Stimulated activated naive CD8-positive, alpha-beta T cell treated with anti-CD3 and anti-CD28 coated beads, Interleukin-15, Interleukin-2, amounts not matched to agents 100 U/mL and 50 U/mL, for 24 hours (primary cell): Measurements from ENCODE around the gene NFIA.

Experiments used
- ATAC-seq: fragments of 150-1000 bp; cut with Tn5 transposase; one replicate; pipeline ENCODE4 v1.10.0; 2021
- DNase-seq: peaks from one replicate; pipeline ENCODE4 v3.0.0; 2021

The NFIA gene

DNA sequence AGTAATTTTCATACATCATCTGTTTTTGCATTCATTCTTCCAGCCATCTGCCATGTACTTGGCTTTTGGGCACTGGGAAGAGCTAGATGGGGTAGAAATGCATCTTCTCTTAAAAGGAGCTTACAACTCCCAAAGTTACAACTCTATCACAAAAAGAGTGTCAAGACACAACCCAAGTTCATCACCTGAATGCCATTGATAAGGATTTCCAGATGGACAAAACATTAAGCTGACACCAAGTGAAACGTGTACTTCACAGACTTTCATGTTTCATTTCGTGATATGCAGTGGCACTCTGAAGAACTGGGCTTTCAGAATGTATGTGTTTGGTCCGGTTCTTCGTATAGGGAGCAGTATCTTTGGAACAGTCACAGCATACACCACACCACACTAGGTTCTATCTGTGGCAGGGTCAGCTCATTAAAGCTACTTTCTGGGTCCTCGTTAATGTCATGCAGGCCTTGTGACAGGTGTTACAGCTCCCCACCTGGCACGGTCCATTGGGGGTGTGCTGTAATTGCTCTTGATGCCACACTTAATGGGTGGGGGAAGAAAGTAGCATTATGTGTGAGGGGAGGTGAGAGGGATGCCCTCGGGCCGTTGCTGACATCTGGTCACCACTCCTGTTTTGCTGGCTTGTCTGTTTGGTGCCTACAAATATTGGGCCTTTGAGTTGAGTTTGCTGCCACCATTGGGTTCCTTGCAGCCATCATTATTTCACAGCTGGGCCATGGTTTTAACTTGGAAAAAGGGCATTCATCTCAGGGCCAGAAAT, 164.9 kb downstream of the NFIA start:
- DNase-seq (no peak), ATAC-seq (no peak)

DNA sequence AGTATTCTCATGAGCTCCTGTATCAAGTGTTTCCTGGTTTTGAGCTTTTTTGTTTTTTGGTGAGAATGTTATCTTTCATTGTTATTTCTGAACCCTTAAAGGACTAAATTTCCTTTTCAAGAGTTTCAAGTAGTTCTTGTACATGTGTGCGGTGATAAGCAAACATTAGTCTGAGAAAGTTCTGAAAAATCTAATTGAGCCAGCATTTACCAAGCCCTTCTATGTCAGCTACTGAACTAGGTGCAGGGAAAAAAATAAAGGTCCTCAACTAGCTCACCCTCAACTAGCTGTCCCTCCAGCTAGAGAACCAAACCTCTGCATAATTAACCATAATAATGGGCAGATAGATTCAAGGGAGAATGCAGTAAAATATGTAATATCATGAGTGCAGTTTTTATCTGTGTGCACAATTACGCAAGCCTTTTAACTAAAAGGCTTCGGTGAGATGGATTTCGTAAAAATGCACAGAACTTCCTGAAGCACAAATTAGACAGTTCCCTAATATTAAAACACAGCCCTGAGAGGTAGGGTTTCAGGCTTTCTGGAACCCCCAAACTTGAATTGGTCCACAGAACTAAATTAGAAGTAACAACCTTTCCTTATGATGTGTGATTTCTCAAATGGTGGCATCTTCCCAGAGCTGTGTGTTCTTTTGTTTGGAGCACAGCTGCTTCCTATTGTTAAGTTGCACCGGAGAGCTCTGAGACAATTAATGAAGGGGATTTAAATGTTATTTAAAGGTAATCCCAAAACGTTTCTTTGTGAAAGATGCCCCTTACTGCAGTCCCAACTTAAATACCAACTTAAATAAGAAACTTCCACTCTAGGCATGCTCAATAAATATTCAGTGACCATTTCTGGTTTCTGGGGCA, 165.8 kb downstream of the NFIA start:
- DNase-seq (no peak), ATAC-seq (no peak)

DNA sequence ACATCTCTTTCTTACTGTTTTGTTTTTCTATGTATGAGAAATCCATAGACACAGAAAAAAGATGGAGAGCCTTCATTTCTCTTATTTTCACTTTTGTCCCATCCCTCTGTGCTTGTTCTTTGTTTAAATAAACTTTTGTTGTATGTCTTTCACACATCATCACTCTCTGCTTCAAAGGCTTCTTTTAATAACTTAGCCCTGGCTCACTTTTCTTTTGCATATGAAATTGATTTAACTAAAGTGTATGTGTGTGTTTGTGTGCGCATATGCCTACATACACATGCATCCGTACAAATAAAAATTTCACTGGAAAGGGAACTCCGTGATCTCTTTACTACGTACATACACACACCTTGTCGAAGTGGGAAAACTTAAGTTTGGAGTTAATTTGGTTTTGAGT, 168.6 kb downstream of the NFIA start:
- no peak for DNase-seq
- no peak for ATAC-seq

- DNase-seq (no peak), ATAC-seq (no peak)
Measured at GRCh38 chr1:61253059-61253735, 170.8 kb downstream of the NFIA start.

GRCh38 chr1:61253912-61254633, 171.7 kb downstream of the NFIA start:
- ATAC-seq: no peak

DNA sequence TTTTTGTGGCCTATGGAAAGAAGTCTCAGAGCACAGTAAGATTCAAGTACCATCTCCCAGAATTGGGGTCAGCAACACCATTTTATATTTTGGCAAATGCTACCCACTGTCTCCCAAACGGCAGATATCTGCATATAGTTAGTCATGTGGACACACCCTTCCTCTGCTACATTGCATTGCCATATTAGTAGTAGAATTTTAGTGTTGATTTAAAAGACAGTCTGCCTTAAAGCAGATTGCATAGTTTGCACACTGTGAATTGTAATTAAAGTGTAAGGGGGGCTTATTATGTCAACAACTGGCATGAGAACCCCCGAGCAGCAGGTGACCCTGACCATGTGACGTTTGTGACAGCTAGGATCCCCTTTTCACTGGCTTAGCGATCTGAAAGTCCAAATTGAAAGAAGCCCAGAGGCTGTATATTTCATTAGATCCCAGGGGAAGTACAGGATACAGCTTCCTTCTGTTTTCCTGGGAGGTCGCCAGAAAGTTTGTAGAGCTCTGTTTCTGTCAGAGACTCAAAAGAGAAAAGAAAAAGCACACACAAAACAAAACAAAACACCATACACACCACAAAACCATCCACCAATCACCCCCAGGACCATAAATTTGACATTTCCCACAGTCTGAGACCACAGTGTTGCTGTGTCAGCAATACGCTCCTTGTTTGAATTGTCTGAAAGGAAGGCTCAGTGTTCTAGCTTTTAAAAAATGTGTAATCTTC, 172.4 kb downstream of the NFIA start:
- ATAC-seq: no peak
- no peak for DNase-seq

More at GRCh38 chr1:61253912-61254633, 171.7 kb downstream of the NFIA start:
- no peak for DNase-seq

DNA sequence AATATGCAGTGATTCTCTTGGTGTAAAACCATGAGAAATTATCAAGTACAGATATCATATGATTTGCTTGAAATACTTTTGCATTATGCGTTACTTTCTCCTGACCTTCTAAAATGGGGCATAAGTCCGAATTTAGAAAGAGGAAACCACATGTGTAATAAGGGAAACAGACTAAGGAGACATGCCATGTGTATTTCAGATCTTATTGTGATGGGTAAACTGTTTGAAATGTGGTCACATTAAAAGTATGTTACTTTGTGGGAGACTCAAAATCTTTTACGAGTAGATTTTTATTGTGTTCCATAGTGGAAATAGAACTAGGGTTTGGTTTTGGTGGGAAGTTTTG, 173.0 kb downstream of the NFIA start:
- DNase-seq: no peak
- no peak for ATAC-seq

DNA sequence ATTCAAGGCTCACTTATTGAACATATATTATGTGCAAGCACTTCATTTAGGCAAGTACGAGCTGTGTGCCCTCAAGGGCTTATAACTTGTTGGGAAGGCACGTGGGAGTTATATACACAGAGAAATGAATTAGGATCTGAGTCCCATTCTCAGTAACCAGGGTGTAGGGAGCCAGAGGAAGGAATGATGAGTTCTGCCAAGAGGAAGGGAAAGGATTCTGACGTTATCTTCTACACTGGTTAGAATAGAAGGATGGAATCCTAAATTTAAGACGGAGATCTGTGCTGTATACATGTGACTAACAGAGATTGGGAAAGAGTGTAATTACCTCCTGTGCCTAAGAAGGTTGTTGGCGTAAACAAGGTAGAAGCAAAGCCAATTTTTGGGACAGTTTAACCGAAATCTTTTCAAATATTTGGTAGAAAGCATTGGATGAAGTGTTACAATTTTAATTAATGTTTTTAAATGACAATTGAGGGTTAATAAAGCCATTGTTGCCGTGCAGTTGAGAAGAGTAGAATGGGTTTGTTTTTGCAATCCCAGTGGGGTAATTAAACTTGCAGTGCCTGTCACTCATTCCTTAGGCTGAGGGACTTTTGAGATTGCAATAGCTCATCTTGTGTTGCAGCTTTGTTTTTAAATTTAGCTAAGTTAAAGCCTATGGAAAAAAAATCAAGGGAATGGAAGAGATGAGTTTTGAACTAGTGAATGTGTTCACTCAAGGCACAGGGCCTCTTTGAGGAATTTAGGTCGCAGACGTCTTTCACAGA, 177.2 kb downstream of the NFIA start:
- ATAC-seq (no peak), DNase-seq (no peak)

- ATAC-seq (no peak), DNase-seq (no peak)
Measured at GRCh38 chr1:61260171-61260570, 177.8 kb downstream of the NFIA start.

- ATAC-seq: no peak
- no peak for DNase-seq
Measured at GRCh38 chr1:61261595-61261994, 179.2 kb downstream of the NFIA start.

GRCh38 chr1:61263905-61264824, 181.8 kb downstream of the NFIA start:
- no peak for DNase-seq
- ATAC-seq: no peak

DNA sequence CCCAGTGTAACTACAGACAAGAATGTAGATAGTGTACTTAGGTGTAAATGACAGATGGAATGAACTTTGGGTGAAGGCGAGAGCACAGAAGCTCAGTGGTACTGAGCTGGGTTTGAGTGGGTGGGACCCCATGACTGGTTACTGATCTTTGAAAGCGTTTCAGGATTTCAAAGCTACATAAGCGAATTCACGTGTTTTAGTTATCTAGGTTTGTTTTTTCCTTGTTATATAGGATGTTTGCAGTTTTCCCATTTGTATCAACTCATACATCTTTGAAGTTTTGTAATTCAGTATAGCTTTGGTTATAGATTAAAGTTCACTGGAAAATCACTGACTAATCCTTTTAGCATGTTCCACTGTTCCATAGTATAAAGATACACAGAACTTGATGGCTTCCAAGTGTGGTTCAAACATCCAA, 182.5 kb downstream of the NFIA start:
- no peak for ATAC-seq
- no peak for DNase-seq

GRCh38 chr1:61265665-61266064, 183.3 kb downstream of the NFIA start:
- no peak for ATAC-seq

DNA sequence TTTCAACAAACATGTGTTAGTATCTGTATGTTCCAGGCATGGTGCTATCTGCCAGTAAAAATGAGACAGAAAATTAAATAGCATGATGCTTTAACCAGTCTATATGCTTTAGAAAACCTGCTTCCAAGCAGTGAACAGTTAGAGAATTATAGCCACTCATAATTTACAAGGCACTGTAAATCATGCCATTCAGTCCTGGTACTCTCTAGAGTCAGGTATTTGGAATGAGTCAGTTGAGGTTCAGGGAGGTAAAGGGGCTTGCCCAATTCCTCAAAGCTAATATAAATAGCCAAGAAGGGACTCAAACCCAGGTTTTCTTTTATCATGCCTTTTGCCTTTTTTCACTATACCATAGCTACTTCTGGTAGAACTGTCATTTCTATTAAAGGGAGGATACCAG, 184.4 kb downstream of the NFIA start:
- DNase-seq (no peak), ATAC-seq (no peak)

More at GRCh38 chr1:61265665-61266064, 183.3 kb downstream of the NFIA start:
- no peak for DNase-seq

DNA sequence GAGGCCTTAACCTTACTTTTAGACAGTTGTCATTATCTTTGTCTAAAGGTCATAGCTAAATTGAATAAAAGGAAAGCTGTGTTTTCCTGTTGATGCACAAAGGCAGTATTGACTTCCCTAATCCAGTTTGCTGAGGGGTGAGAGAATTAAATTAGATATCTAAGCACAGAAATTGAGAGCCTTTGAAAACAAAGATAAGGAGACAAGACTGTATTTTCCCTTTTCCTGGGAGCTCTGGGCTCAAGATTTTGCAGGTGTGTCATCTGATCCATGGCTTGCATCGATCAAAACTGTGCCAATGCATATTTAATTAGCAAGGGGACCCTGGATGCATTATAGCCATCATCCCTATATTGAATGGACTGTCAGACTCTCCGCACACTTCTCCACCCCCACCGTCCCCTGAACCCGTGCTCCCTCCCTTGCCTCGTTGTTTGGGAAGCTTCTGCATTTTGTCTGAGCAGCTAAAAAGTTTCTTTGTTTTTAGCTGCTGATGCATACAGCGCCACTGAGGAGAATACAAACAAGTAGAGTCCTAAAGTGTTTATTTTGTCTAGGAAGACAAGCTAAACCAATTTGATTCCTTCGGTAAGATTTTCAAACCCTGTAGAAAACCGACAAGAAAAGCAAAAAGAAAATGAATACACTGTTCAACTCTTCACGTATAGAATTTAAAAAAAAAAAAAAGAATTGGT, 186.3 kb downstream of the NFIA start:
- DNase-seq (no peak), ATAC-seq (no peak)

GRCh38 chr1:61269602-61270001, 187.2 kb downstream of the NFIA start:
- DNase-seq: no peak
- ATAC-seq: no peak

DNA sequence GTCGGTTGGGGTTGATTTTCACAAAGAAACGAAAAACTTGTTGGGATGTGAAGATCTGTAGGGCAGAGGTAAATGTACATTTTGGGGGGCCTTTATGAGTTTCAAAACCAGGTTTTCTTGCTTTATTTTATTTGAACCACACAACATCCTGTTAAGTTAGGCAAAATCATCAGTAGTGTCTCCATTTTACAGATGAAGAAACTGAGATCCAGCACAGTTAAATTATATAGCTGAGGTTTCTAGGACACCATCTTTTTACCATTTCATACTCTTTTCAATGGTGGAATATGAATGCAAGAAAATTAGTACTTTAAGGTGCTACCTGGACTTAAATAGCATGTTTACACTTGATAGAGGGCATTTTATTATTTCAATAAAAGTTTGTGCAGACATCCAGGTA, 187.7 kb downstream of the NFIA start:
- DNase-seq: no peak
- no peak for ATAC-seq

DNA sequence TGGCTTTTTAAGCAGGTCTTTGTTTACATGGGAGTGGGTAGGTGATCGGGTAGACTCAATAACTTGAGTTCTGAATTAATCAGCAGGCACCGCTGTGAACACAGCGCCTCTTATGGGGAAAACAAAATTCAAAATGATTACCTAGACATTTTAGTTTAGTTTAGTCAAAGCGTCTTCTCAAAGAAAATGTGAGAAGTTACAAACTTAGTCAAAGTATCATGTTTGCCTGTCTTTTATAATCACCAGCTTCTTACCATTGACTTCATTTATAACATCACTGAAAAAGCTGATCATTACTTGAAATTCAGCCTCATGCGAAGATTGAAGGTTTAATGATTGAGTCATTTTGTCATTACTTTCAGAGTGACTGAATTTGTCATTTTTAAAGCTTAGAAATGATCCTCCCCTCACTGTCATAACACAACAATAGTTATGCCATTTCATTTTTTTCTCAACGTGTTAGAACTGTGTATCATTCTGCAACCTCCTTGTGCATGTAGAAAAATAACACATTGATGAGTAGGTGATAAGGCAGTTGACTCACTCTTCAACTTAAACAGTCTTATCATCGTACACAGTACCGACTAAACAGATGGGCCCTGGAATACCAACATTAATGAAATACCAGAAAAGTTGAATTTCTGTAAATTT, 188.5 kb downstream of the NFIA start:
- ATAC-seq (peak; percentile 67), DNase-seq (no peak)

DNA sequence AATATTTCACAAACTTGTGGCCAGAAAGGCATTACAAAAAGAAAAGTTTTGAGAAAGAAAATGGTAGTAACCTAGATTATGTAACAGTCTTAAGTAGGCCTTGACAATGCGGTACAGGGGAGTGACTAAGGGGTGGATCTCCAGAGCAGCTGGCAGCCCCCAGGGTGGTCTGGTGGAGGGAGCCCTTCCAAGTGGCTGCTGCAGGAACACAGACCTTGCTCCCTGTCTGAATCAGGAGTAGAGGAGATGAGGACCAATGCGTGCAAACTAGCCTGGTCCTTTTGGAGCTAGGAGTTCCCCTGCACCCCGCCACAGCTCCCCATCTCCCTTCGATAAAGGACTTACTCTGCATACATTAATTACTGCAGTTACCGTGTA, 189.0 kb downstream of the NFIA start:
- peak; percentile 3 for DNase-seq
- ATAC-seq: peak; percentile 4
